ENCODE measurements around the gene SLC30A1. TPM values are rescaled to one million over a fixed set of nuclear protein-coding genes. Genes with fewer than 3 reads are reported as not detected.

Gene SLC30A1
- total RNA-seq, 4 donors from 2014 or later, result 1.3 to 3.0 (median 2.1) TPM

- DNase-seq (no peak), ATAC-seq (no peak)
- in situ Hi-C loops (cut with MboI; ENCODE audit: low sequenced_read_pairs in 4 of 4) (no loop called here), intact Hi-C loops (cut with DNase I; ENCODE audit: low total_unique reads) (no loop called here)
- Histone ChIP-seq H3K27me3 (peaks cover 0 to 3% (median 0%) of the 10 kb centered on the region in 3 donors), H3K27ac (no peak overlapping the region), H3K9me3 (no peaks in the 10 kb centered on the region), H3K4me3 (no peak overlapping the region), H3K36me3 (no peaks in the 10 kb centered on the region), H3K4me1 (no peaks in the 10 kb centered on the region)
- TF ChIP-seq POLR2A (IDR thresholded peaks at IDR 0.05) (no peak), CTCF (IDR thresholded peaks at IDR 0.05 in 4 of 5, conservative IDR thresholded peaks at IDR 0.05 in 1 of 5) (no peak)
Observed at GRCh38 chr1:211601159-211601558, 22.2 kb upstream of the SLC30A1 start.

- no peak for TF ChIP-seq POLR2A (IDR thresholded peaks at IDR 0.05)
- no peak overlapping the region for H3K27ac ChIP-seq
- no peaks in the 10 kb centered on the region for H3K9me3 ChIP-seq
- no peak for ATAC-seq
- H3K27me3 ChIP-seq, result peaks cover 0 to 3% (median 0%) of the 10 kb centered on the region in 3 donors
- H3K36me3 ChIP-seq, result no peaks in the 10 kb centered on the region
- in situ Hi-C loops (cut with MboI; ENCODE audit: low sequenced_read_pairs in 4 of 4), result no loop called here
- intact Hi-C loops (cut with DNase I; ENCODE audit: low total_unique reads), result no loop called here
- no peak overlapping the region for H3K4me3 ChIP-seq
- H3K4me1 ChIP-seq, result no peaks in the 10 kb centered on the region
- no peak for DNase-seq
Observed at GRCh38 chr1:211599250-211599649, 20.3 kb upstream of the SLC30A1 start.

- in situ Hi-C loops (cut with MboI; ENCODE audit: low sequenced_read_pairs in 4 of 4) (no loop called here), intact Hi-C loops (cut with DNase I; ENCODE audit: low total_unique reads) (no loop called here)
- no peaks in the 10 kb centered on the region for H3K4me1 ChIP-seq
- ATAC-seq (no peak), DNase-seq (no peak)
- peaks cover 0 to 3% (median 0%) of the 10 kb centered on the region in 3 donors for H3K27me3 ChIP-seq
- no peaks in the 10 kb centered on the region for H3K9me3 ChIP-seq
- H3K27ac ChIP-seq, result no peak overlapping the region
- H3K36me3 ChIP-seq, result no peaks in the 10 kb centered on the region
- no peak overlapping the region for H3K4me3 ChIP-seq
- TF ChIP-seq POLR2A (IDR thresholded peaks at IDR 0.05), result no peak
- no peak for TF ChIP-seq CTCF (IDR thresholded peaks at IDR 0.05 in 4 of 5, conservative IDR thresholded peaks at IDR 0.05 in 1 of 5)
Observed at GRCh38 chr1:211598514-211598913, 19.6 kb upstream of the SLC30A1 start.

GRCh38 chr1:211596418-211597181 is 17.6 kb upstream of the SLC30A1 start:
- no peaks in the 10 kb centered on the region for H3K9me3 ChIP-seq
- H3K27me3 ChIP-seq, result peaks cover 0 to 3% (median 0%) of the 10 kb centered on the region in 3 donors
- H3K4me3 ChIP-seq, result no peak overlapping the region
- TF ChIP-seq CTCF (IDR thresholded peaks at IDR 0.05 in 4 of 5, conservative IDR thresholded peaks at IDR 0.05 in 1 of 5) (no peak), POLR2A (IDR thresholded peaks at IDR 0.05) (no peak)
- DNase-seq (no peak), ATAC-seq (no peak)
- in situ Hi-C loops (cut with MboI; ENCODE audit: low sequenced_read_pairs in 4 of 4), result no loop called here
- intact Hi-C loops (cut with DNase I; ENCODE audit: low total_unique reads), result no loop called here
- H3K36me3 ChIP-seq, result no peaks in the 10 kb centered on the region
- no peak overlapping the region for H3K27ac ChIP-seq
- H3K4me1 ChIP-seq, result no peaks in the 10 kb centered on the region

- Histone ChIP-seq H3K36me3 (no peaks in the 10 kb centered on the region), H3K9me3 (no peaks in the 10 kb centered on the region), H3K27me3 (no peaks in the 10 kb centered on the region), H3K4me3 (no peak overlapping the region), H3K4me1 (peaks cover 0 to 3% of the 10 kb centered on the region in 2 donors), H3K27ac (no peak overlapping the region)
- no peak for TF ChIP-seq POLR2A (IDR thresholded peaks at IDR 0.05)
- no peak for TF ChIP-seq CTCF (IDR thresholded peaks at IDR 0.05 in 4 of 5, conservative IDR thresholded peaks at IDR 0.05 in 1 of 5)
- DNase-seq, result no peak
- in situ Hi-C loops (cut with MboI; ENCODE audit: low sequenced_read_pairs in 4 of 4), result no loop called here
- ATAC-seq, result no peak
- intact Hi-C loops (cut with DNase I; ENCODE audit: low total_unique reads), result no loop called here
Observed at GRCh38 chr1:211595419-211595818, 16.5 kb upstream of the SLC30A1 start.
